GM12865 (cell line): ENCODE results near the gene ROBO1.
A peak's percentile ranks its signal among the peaks of the same experiment; 100 is the strongest.

Experiments used
- DNase-seq: peaks from one replicate; pipeline ENCODE4 v3.0.0; 2010; ENCODE audit warnings: low read depth
- H3K4me3 ChIP-seq: 2 replicates; pipeline ENCODE4 v1.5.1; 2011; ENCODE audit warnings: mild to moderate bottlenecking, low read depth, low read length, control low read depth
- CTCF ChIP-seq: IDR thresholded peaks from 2 replicates; pipeline ENCODE4 v1.5.1; 2011; ENCODE audit warnings: low read length, control low read depth, low read depth, inconsistent platforms; ENCODE audit not compliant: insufficient read depth; ENCODE audit errors: missing control alignments

The ROBO1 gene

DNA sequence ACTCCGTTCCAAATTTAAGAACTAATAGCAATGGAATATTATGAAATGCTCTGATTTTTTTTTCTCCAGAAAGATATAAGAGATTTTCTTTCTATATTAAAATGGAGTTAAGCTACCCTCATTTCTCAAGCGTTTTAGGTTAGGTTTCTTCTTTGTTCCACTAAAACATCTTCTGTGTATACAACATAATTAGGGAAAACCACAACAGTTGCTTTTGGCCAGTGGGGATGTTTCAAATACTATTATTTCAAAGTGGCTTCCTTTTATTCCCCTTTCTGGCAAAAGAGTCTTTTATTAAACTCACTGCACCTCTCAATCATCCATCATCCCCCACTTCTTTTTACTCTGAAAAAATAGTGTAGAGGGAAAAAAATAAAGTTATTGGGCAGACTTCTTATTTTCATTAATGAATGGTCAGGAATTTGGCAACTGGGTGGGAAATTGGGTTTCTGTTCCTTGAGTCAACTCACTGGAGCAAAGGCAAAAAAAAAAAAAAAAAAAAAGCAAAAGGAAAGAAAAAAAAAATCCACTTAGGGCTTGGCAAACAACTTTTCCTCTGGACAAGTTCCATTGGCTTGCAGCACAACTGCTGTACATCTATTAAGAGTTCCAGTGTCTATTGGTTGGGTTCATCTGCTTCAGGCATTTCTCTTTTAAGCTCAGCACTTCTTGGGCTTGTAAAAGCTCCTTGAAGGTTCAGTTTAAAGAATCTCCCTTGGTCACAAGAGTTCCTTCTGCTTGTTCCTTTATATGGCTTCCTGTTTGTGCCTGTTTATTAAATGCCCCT, 963.4 kb downstream of the ROBO1 start:
- TF ChIP-seq CTCF = no peak
- DNase-seq = no peak
- H3K4me3 ChIP-seq = no peak overlapping the region

DNA sequence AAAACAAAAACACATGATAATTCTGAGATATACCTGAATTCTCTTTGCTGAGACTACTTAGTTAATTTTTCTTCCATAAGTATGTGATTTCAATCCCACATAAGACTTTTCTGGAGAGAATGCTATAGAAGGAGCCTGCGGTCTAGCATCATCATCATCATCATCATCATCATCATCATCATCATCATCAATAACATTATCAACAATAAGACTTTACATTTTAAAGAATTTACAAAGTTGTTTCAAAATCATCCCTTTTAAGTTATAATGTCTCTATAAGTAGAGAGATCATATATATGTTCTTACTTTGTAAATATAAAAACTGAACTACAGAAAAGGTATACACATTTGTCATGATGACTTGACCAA, 965.3 kb downstream of the ROBO1 start:
- TF ChIP-seq CTCF = no peak
- no peak overlapping the region for H3K4me3 ChIP-seq
- DNase-seq = no peak

- no peak for TF ChIP-seq CTCF
- no peak overlapping the region for H3K4me3 ChIP-seq
- DNase-seq = peak; percentile 29
These were observed 965.8 kb downstream of the ROBO1 start for GRCh38 chr3:78801926-78802561.

DNA sequence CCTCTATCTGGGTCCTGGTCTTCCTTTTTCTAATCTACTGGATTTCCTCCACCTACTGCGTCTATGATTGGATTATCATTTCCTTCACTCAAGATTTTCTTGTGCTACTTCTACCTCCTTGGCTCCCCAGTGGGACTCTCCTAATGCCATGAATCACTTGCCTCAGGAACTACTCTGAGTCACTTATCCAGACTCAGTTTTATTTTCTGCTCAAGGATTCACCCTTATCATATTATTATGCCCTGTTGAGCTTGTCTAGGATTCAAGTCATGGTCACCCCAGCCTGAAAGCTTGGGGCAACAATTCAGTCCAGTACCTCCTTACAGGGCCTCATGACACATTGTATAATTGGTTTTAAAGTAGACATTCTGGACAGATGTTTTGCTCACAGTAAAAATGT, 968.1 kb downstream of the ROBO1 start:
- no peak overlapping the region for H3K4me3 ChIP-seq
- TF ChIP-seq CTCF = no peak
- DNase-seq = no peak

- no peak for TF ChIP-seq CTCF
- DNase-seq = no peak
- no peak overlapping the region for H3K4me3 ChIP-seq
These were observed 969.4 kb downstream of the ROBO1 start for GRCh38 chr3:78798266-78798832.

- DNase-seq = peak; percentile 23
- no peak for TF ChIP-seq CTCF
- H3K4me3 ChIP-seq = no peak overlapping the region
These were observed 973.4 kb downstream of the ROBO1 start for GRCh38 chr3:78794431-78794830.
